ENCODE measurements around the gene MORN5.

GRCh38 chr9:122125509-122126330 lies 34.0 kb upstream of the MORN5 start:
- TF ChIP-seq POLR2A (IDR thresholded peaks at IDR 0.05) (no peak), CTCF (IDR thresholded peaks at IDR 0.05) (peak in 1 of 5 experiments; percentile 7), EP300 (IDR thresholded peaks at IDR 0.05; ENCODE audit: low read depth) (no peak), POLR2AphosphoS5 (IDR thresholded peaks at IDR 0.05) (no peak)

Measured in transverse colon (tissue), 4 donors.